T-helper 17 cell (primary cell): ENCODE data around the gene MBNL2. TPM values are rescaled to one million over a fixed set of nuclear protein-coding genes. Genes with fewer than 3 reads are reported as not detected.

Source experiments
- ATAC-seq: fragments of 150-1000 bp; cut with Tn5 transposase; 2 replicates; pipeline ENCODE4 v1.10.0; 2021; ENCODE audit warnings: mild to moderate bottlenecking, moderate library complexity
- DNase-seq, 3 donors: peaks; one replicate each; pipeline versions ENCODE4 v3.0.0 to v3.0.0-alpha.2; 2020 to 2021
- H3K9me3 ChIP-seq: one replicate; pipeline ENCODE4 v1.7.0; 2013; ENCODE audit warnings: low read length, mild to moderate bottlenecking; ENCODE audit not compliant: control insufficient read depth, poor library complexity, severe bottlenecking
- H3K27ac Mint-ChIP-seq: one replicate; pipeline ENCODE4 v1.8.0; 2022; ENCODE audit warnings: mild to moderate bottlenecking, moderate library complexity, mixed read lengths
- H3K27me3 Mint-ChIP-seq: one replicate; pipeline ENCODE4 v1.8.0; 2022; ENCODE audit warnings: mixed read lengths
- H3K36me3 Mint-ChIP-seq: one replicate; pipeline ENCODE4 v1.8.0; 2022; ENCODE audit warnings: low read depth, mixed read lengths
- H3K4me1 Mint-ChIP-seq: one replicate; pipeline ENCODE4 v1.8.0; 2022; ENCODE audit warnings: mild to moderate bottlenecking, mixed read lengths
- H3K4me3 Mint-ChIP-seq: one replicate; pipeline ENCODE4 v1.8.0; 2022; ENCODE audit warnings: mild to moderate bottlenecking, moderate library complexity, mixed read lengths
- total RNA-seq, 4 donors: library from RNA in 2 of 4; stranded (reverse) in 2 of 4; gene quantifications; one replicate each; pipeline ENCODE4 v1.2.3 and lab custom pipeline; 2022 to 2026

The MBNL2 gene
- total RNA-seq, 2 donors from 2014 or later = 36.1 to 40.2 TPM

DNA sequence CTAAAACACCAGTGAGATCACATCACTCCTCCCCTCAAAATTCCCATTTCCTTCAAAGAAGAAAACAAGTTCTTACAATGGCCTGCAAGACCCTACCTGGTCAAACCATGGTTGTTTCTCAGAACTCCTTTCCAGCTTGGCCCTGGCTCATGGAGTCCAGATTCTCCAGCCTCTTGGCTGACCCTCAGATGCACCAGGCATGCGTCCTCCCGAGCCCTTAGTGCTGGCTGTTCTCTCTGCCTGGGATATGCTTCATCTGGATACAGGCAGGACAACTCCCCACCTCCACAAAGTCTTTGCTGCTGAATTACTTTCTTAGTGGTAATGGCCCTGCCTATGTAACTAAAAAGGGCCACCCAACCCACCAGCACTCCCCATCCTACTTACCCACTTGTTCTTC is 94.3 kb downstream of the MBNL2 start:
- no peak for ATAC-seq
- no peak overlapping the region for H3K4me3 Mint-ChIP-seq
- no peak overlapping the region for H3K27ac Mint-ChIP-seq
- H3K9me3 ChIP-seq = no peaks in the 10 kb centered on the region
- no peaks in the 10 kb centered on the region for H3K27me3 Mint-ChIP-seq
- H3K4me1 Mint-ChIP-seq = peaks cover 43% of the 10 kb centered on the region
- peaks cover 5% of the 10 kb centered on the region for H3K36me3 Mint-ChIP-seq
- no peak for DNase-seq

DNA sequence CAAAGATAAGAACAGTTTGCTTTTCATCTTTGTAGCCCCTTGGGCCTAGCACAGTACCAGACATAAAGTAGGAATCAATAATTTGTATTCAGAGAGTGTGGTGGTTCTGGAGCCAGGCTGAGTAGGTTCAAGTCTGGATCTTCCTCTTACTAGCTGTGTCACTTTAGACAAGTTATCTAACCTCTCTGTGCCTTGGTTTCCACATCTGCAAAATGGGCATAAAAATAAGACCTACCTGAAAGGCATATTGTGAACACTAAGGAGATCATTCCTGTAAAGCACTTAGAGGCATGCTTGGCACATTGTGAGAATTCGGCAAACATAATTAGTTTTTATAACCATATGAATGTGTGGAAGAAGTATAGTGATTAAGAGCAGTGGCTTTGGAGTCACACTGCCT is 95.8 kb downstream of the MBNL2 start:
- peaks cover 44% of the 10 kb centered on the region for H3K4me1 Mint-ChIP-seq
- H3K4me3 Mint-ChIP-seq = no peak overlapping the region
- DNase-seq (no peak), ATAC-seq (no peak)
- no peaks in the 10 kb centered on the region for H3K27me3 Mint-ChIP-seq
- peak overlapping the region; percentile 19 for H3K27ac Mint-ChIP-seq
- peaks cover 7% of the 10 kb centered on the region for H3K36me3 Mint-ChIP-seq
- H3K9me3 ChIP-seq = no peaks in the 10 kb centered on the region

- no peak overlapping the region for H3K4me3 Mint-ChIP-seq
- H3K9me3 ChIP-seq = no peaks in the 10 kb centered on the region
- H3K4me1 Mint-ChIP-seq = peaks cover 47% of the 10 kb centered on the region
- DNase-seq (no peak), ATAC-seq (no peak)
- H3K27ac Mint-ChIP-seq = no peak overlapping the region
- H3K36me3 Mint-ChIP-seq = peaks cover 7% of the 10 kb centered on the region
- no peaks in the 10 kb centered on the region for H3K27me3 Mint-ChIP-seq
Measured at GRCh38 chr13:97318532-97318931, 96.4 kb downstream of the MBNL2 start.

- H3K27ac Mint-ChIP-seq = no peak overlapping the region
- no peaks in the 10 kb centered on the region for H3K9me3 ChIP-seq
- peaks cover 44% of the 10 kb centered on the region for H3K4me1 Mint-ChIP-seq
- ATAC-seq = no peak
- H3K27me3 Mint-ChIP-seq = no peaks in the 10 kb centered on the region
- peaks cover 6% of the 10 kb centered on the region for H3K36me3 Mint-ChIP-seq
- no peak for DNase-seq
- no peak overlapping the region for H3K4me3 Mint-ChIP-seq
Measured at GRCh38 chr13:97319113-97319720, 97.1 kb downstream of the MBNL2 start.

DNA sequence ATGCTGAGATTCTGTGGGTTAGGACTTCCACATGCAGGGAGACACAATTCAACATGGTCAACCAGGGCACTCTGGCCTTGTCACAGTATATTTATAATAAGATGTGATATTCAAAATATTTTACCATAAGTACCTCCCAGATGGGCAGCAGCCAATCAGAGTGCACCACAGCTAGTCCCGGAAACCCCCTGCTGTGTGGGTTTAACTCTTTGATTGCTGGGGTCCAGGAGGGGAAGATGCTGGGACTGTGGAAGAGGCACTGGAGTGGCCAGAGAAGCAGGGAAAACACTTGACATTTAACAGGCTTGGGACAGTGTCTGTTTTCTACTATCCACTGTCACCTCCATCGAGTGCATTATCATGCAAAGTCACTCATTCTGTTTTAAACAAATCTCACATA is 99.0 kb downstream of the MBNL2 start:
- H3K4me1 Mint-ChIP-seq = peaks cover 39% of the 10 kb centered on the region
- no peak overlapping the region for H3K4me3 Mint-ChIP-seq
- no peak overlapping the region for H3K27ac Mint-ChIP-seq
- no peaks in the 10 kb centered on the region for H3K27me3 Mint-ChIP-seq
- peaks cover 5% of the 10 kb centered on the region for H3K36me3 Mint-ChIP-seq
- no peak for DNase-seq
- H3K9me3 ChIP-seq = no peaks in the 10 kb centered on the region
- peak; percentile 25 for ATAC-seq

DNA sequence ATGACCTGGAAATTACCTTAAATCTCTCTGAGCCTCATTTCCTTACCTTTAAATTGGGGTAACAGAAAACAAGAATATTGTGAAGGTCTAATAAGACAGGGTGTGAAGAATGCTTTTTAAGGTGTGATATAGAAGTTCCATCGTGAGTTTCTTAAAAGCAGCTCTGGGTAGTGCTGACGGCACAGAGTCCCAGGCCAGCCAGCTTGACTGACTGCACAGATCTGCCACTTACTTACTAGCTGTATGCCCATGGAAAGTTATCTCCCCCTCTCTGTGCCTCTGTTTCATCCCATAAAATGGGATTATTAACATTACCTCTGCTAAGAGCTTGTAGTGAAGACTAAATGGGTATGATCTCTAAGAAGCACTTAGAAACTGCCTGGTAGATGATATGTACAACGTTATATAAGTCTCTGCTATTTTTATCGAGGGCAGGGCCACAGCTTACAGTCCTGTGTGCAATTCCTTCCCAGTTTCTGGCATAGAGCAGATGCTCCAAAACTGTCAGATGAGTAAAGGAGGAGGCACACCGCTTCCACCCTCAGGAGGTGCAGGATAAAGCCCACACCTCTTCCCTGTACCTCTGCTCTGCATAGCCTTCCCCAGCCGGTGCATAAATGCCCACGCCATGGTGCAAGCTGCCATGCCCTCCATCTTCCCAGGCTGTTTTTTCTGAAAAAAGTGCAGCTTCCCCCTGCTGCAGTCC is 99.6 kb downstream of the MBNL2 start:
- ATAC-seq = no peak
- Mint-ChIP-seq H3K36me3 (peaks cover 2% of the 10 kb centered on the region), H3K4me1 (peaks cover 36% of the 10 kb centered on the region), H3K4me3 (no peak overlapping the region), H3K27ac (peak overlapping the region; percentile 11), H3K27me3 (no peaks in the 10 kb centered on the region)
- H3K9me3 ChIP-seq = no peaks in the 10 kb centered on the region
- no peak for DNase-seq

GRCh38 chr13:97322740-97323342 is 100.7 kb downstream of the MBNL2 start:
- peak overlapping the region; percentile 11 for H3K27ac Mint-ChIP-seq
- DNase-seq = no peak
- H3K4me1 Mint-ChIP-seq = peaks cover 39% of the 10 kb centered on the region
- no peaks in the 10 kb centered on the region for H3K27me3 Mint-ChIP-seq
- no peak for ATAC-seq
- H3K9me3 ChIP-seq = no peaks in the 10 kb centered on the region
- no peak overlapping the region for H3K4me3 Mint-ChIP-seq
- peaks cover 2% of the 10 kb centered on the region for H3K36me3 Mint-ChIP-seq

DNA sequence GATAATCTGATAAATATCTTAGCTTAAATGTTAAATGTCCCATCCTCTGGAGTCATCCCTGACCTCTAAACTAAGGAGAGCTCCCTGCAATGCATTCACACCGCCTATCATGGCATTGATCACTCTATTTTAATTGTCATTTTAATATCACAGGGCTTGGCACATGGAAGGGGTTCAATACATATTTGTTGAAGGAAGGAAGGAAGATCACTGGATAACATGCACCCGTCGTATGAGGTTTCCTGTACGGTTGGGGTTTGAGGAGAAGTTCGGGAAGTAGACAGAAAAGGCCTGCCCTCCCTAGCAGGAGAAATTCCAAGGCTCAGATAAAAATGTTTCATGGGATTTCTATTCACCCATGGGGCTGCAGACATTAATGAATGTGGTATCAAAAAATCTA is 102.0 kb downstream of the MBNL2 start:
- H3K27me3 Mint-ChIP-seq = no peaks in the 10 kb centered on the region
- H3K36me3 Mint-ChIP-seq = peaks cover 2% of the 10 kb centered on the region
- ATAC-seq (no peak), DNase-seq (no peak)
- no peak overlapping the region for H3K4me3 Mint-ChIP-seq
- peaks cover 31% of the 10 kb centered on the region for H3K4me1 Mint-ChIP-seq
- H3K9me3 ChIP-seq = no peaks in the 10 kb centered on the region
- no peak overlapping the region for H3K27ac Mint-ChIP-seq

DNA sequence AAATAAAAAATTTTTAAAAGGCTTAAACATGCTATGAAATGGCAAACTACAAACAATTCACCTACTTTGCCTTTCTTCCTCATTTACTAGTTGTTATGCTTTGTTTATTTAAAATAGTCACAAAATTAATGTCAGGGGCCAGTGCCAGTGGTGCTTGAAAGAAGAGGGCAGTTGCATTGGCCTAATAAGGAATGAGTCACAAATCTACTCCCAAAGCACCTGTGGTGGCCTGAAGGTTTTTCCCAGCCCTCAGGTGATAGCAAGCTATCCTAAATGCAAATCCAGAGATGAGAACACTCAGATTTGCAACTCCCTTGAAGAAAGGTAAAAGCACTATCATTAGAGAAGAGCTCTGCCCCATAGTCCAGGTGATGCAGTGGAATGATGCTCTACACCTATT is 103.6 kb downstream of the MBNL2 start:
- no peak overlapping the region for H3K27ac Mint-ChIP-seq
- no peaks in the 10 kb centered on the region for H3K9me3 ChIP-seq
- ATAC-seq (no peak), DNase-seq (no peak)
- H3K4me1 Mint-ChIP-seq = peaks cover 29% of the 10 kb centered on the region
- H3K36me3 Mint-ChIP-seq = peaks cover 2% of the 10 kb centered on the region
- no peak overlapping the region for H3K4me3 Mint-ChIP-seq
- no peaks in the 10 kb centered on the region for H3K27me3 Mint-ChIP-seq

GRCh38 chr13:97327086-97327485 is 105.0 kb downstream of the MBNL2 start:
- H3K4me1 Mint-ChIP-seq = peaks cover 23% of the 10 kb centered on the region
- H3K4me3 Mint-ChIP-seq = no peak overlapping the region
- H3K9me3 ChIP-seq = no peaks in the 10 kb centered on the region
- peaks cover 2% of the 10 kb centered on the region for H3K36me3 Mint-ChIP-seq
- ATAC-seq (no peak), DNase-seq (no peak)
- H3K27me3 Mint-ChIP-seq = no peaks in the 10 kb centered on the region
- H3K27ac Mint-ChIP-seq = no peak overlapping the region

DNA sequence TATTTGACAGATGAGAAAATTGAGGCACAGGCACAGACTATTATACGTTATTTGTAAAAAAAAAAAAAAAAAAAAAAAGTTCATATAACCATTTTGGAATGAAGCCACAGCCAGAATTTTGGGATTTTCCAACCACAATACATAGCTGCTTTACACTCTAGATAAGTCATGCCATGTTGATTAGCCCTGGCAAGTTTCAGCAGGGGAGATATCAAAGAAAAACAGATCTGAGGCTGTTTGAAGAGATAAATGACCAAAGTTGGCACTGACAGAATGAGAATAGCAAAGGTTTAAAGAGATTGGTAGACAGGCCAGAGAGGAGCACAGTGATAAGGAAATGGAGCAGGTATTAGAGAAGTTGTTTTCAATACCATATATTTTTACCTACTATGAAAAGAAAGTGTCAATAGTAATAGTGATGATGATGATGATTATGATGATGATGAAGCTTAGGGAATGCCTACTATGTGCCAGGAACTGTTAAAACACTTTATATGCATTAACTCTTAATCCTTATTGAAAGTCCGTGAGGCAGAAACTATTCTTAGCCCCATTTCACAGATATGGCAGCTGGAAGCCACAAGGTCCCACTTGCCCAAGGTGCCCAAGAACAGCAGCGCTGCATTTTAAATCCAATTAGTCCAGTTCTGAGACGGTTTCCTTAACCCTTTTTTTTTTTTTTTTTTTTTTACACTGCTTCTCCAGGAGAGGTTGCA is 105.5 kb downstream of the MBNL2 start:
- no peaks in the 10 kb centered on the region for H3K27me3 Mint-ChIP-seq
- no peak overlapping the region for H3K27ac Mint-ChIP-seq
- H3K4me1 Mint-ChIP-seq = peaks cover 22% of the 10 kb centered on the region
- H3K36me3 Mint-ChIP-seq = peaks cover under 1% of the 10 kb centered on the region
- DNase-seq = no peak
- no peak overlapping the region for H3K4me3 Mint-ChIP-seq
- ATAC-seq = no peak
- H3K9me3 ChIP-seq = no peaks in the 10 kb centered on the region

DNA sequence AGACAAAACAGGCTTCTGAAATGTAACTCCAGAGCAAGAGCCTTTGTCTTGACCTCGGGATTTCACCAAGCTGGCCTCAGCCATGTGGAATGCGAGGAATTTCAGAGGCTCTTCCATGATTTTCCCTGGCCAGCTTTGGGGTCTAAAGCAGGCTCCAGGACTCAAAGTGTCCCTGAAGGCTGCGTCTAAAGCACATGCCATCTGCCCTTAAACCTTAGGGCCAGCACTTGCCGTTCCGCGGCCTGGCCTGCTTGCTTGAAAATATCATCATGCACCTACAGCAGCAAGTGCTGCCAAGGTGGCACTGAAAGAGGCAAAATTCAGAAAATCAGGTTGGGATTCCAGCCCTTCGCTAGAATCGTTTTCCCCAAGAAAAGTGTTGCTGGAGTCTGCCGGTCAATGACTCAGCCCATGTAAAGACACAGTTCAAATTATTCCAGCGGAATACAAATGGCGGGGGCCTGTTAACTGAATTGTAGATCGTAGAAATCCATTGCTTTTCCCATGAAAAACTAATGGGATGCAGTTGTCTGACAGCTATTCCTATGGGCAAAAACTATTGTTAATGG is 106.2 kb downstream of the MBNL2 start:
- peaks cover under 1% of the 10 kb centered on the region for H3K36me3 Mint-ChIP-seq
- no peaks in the 10 kb centered on the region for H3K9me3 ChIP-seq
- peaks cover 21% of the 10 kb centered on the region for H3K4me1 Mint-ChIP-seq
- ATAC-seq = no peak
- no peak for DNase-seq
- no peaks in the 10 kb centered on the region for H3K27me3 Mint-ChIP-seq
- no peak overlapping the region for H3K4me3 Mint-ChIP-seq
- H3K27ac Mint-ChIP-seq = no peak overlapping the region

DNA sequence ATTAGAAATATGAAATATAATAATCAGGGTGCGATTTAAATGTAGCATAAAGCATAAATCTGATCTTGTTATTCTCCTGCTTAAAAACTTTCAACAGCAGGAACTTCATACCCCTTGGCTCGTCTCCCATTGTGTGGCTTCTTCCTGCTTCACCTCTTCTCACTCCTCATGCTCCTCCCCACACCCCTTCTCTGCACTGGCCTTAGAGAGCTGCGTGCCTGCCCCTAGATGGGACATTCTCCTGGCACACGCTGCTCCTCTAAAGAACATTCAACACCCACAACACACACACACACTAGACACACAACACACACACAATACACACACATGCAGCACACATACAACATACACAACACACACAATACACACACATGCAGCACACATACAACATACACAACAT is 107.2 kb downstream of the MBNL2 start:
- no peaks in the 10 kb centered on the region for H3K9me3 ChIP-seq
- H3K36me3 Mint-ChIP-seq = peaks cover 5% of the 10 kb centered on the region

More for the DNA sequence above, 107.2 kb downstream of the MBNL2 start:
- no peak for DNase-seq
- ATAC-seq = no peak
- Mint-ChIP-seq H3K27ac (no peak overlapping the region), H3K27me3 (no peaks in the 10 kb centered on the region), H3K4me1 (peaks cover 25% of the 10 kb centered on the region), H3K4me3 (peak overlapping the region; percentile 6)
